Endothelial cell of umbilical vein (primary cell): ENCODE results near the gene TOP2A.
A peak's percentile ranks its signal among the peaks of the same experiment; 100 is the strongest.

Source experiments
- EZH2 ChIP-seq: IDR thresholded peaks from 2 replicates; pipeline ENCODE4 v1.6.1; 2012; ENCODE audit warnings: borderline replicate concordance, low read depth, mild to moderate bottlenecking, moderate library complexity, low read length, inconsistent platforms; ENCODE audit not compliant: severe bottlenecking
- FOS ChIP-seq: IDR thresholded peaks from 2 replicates; pipeline ENCODE4 v1.6.1; 2011; ENCODE audit warnings: mild to moderate bottlenecking, low read length, moderate library complexity, borderline replicate concordance; ENCODE audit not compliant: insufficient read depth
- GATA2 ChIP-seq: IDR thresholded peaks from 2 replicates; pipeline ENCODE4 v1.7.0; 2011; ENCODE audit warnings: low read depth, mild to moderate bottlenecking, moderate library complexity, mixed read lengths, low read length; ENCODE audit not compliant: insufficient read length, insufficient read depth
- JUN ChIP-seq: IDR thresholded peaks from 2 replicates; pipeline ENCODE4 v1.6.1; 2011; ENCODE audit warnings: borderline replicate concordance, low read depth; ENCODE audit not compliant: insufficient read length, insufficient read depth
- MYC ChIP-seq: IDR thresholded peaks from one replicate; pipeline ENCODE4 v1.6.1; 2011; ENCODE audit warnings: mild to moderate bottlenecking, low read depth, low read length
- POLR2A ChIP-seq: IDR thresholded peaks from 2 replicates; pipeline ENCODE4 v1.6.1; 2012; ENCODE audit warnings: low read depth, mild to moderate bottlenecking, control low read depth, low read length
- POLR2AphosphoS5 ChIP-seq: IDR thresholded peaks from 2 replicates; pipeline ENCODE4 v1.6.1; 2012; ENCODE audit warnings: low read depth, mild to moderate bottlenecking, control low read depth, low read length, moderate library complexity; ENCODE audit not compliant: insufficient read depth
- TF ChIP-seq, protein P1 (sequence below), 2 donors: IDR thresholded peaks; 1 replicate in 1 of 2; 2 replicates in 1 of 2; pipeline ENCODE4 v1.5.1; 2011; ENCODE audit warnings: low read length in 2 of 2, mild to moderate bottlenecking in 2 of 2, moderate library complexity in 2 of 2, control low read depth in 1 of 2, inconsistent platforms in 1 of 2, low read depth in 1 of 2; ENCODE audit not compliant: insufficient read depth in 1 of 2; ENCODE audit errors: extremely low read depth in 1 of 2
- TF ChIP-seq, protein P2 (sequence below): IDR thresholded peaks from 2 replicates; pipeline ENCODE4 v1.6.1; 2011; ENCODE audit not compliant: insufficient read depth, insufficient read length

DNA sequence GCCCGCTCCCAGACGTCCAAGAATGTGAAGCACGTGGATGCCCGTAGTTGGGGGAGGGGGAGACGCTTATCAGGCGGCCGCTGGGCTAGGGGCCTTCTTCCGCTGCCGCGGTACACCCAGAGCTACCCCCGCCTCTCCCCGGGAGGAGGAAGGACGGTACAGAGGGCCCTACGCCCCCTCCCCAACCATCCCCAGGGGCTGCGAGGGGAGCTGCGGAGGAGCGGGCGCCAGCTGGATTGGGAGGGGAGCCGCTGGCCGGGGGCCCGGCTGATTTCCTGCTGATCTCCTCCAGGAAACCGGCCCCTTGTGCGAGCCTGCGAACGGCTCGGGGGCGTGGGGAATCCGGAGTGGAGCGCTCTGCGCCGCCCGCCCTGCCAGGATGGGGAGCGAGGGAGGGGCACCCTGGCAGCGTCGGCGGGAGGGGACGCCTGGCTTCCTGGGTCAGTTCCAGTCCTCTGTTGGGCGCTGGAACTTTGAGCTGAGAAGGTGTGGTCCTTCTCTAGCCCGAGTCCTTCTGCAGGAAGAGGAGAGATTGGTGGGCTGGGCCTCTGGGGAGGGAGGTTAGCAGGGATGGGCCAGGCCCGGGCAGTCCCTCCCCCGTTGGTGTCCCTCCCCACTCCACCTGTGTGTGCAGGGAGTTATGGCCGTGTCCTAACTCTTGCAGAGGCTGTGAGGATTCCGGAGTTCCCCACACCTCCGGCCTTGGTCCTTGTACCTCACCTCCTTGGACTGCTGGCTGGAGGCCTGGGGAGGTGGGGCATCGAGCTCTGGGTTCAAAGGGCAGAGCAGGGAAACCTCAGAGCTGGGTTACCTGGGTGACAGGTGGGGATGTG lies 72.3 kb downstream of the TOP2A start:
- TF ChIP-seq, protein P1, sequence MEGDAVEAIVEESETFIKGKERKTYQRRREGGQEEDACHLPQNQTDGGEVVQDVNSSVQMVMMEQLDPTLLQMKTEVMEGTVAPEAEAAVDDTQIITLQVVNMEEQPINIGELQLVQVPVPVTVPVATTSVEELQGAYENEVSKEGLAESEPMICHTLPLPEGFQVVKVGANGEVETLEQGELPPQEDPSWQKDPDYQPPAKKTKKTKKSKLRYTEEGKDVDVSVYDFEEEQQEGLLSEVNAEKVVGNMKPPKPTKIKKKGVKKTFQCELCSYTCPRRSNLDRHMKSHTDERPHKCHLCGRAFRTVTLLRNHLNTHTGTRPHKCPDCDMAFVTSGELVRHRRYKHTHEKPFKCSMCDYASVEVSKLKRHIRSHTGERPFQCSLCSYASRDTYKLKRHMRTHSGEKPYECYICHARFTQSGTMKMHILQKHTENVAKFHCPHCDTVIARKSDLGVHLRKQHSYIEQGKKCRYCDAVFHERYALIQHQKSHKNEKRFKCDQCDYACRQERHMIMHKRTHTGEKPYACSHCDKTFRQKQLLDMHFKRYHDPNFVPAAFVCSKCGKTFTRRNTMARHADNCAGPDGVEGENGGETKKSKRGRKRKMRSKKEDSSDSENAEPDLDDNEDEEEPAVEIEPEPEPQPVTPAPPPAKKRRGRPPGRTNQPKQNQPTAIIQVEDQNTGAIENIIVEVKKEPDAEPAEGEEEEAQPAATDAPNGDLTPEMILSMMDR (IDR thresholded peaks at IDR 0.05; ENCODE audit: extremely low read depth in 1 of 2, insufficient read depth in 1 of 2, low read depth in 1 of 2, low read length in 2 of 2), result no peak
- TF ChIP-seq EZH2 (no peak), POLR2A (no peak), JUN (no peak), POLR2AphosphoS5 (peak; percentile 77), MYC (peak; percentile 89), FOS (no peak), GATA2 (peak; percentile 72)
- TF ChIP-seq, protein P2, sequence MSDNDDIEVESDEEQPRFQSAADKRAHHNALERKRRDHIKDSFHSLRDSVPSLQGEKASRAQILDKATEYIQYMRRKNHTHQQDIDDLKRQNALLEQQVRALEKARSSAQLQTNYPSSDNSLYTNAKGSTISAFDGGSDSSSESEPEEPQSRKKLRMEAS, result peak; percentile 81
